C4-2B (cell line): ENCODE measurements around the gene HIRIP3.

Source experiments
- H3K27ac ChIP-seq: fragments of 450-650 bp; 2 replicates; pipeline ENCODE4 v1.5.1; 2017
- ZFX ChIP-seq: fragments of 450-650 bp; IDR thresholded peaks from 2 replicates; pipeline ENCODE4 v1.6.1; 2017
- TF ChIP-seq, protein P1 (sequence below): fragments of 450-650 bp; conservative IDR thresholded peaks from 2 replicates; pipeline ENCODE4 v1.5.1; 2017; ENCODE audit warnings: mild to moderate bottlenecking

Gene HIRIP3

GRCh38 chr16:29992344-29992967 is 3.0 kb downstream of the HIRIP3 start:
- TF ChIP-seq, protein P1, sequence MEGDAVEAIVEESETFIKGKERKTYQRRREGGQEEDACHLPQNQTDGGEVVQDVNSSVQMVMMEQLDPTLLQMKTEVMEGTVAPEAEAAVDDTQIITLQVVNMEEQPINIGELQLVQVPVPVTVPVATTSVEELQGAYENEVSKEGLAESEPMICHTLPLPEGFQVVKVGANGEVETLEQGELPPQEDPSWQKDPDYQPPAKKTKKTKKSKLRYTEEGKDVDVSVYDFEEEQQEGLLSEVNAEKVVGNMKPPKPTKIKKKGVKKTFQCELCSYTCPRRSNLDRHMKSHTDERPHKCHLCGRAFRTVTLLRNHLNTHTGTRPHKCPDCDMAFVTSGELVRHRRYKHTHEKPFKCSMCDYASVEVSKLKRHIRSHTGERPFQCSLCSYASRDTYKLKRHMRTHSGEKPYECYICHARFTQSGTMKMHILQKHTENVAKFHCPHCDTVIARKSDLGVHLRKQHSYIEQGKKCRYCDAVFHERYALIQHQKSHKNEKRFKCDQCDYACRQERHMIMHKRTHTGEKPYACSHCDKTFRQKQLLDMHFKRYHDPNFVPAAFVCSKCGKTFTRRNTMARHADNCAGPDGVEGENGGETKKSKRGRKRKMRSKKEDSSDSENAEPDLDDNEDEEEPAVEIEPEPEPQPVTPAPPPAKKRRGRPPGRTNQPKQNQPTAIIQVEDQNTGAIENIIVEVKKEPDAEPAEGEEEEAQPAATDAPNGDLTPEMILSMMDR: no peak
- no peak for TF ChIP-seq ZFX
- H3K27ac ChIP-seq: no peak overlapping the region

- no peak overlapping the region for H3K27ac ChIP-seq
- TF ChIP-seq, protein P1: no peak
- TF ChIP-seq ZFX: no peak
These were observed 3.9 kb downstream of the HIRIP3 start for GRCh38 chr16:29991571-29991904.

DNA sequence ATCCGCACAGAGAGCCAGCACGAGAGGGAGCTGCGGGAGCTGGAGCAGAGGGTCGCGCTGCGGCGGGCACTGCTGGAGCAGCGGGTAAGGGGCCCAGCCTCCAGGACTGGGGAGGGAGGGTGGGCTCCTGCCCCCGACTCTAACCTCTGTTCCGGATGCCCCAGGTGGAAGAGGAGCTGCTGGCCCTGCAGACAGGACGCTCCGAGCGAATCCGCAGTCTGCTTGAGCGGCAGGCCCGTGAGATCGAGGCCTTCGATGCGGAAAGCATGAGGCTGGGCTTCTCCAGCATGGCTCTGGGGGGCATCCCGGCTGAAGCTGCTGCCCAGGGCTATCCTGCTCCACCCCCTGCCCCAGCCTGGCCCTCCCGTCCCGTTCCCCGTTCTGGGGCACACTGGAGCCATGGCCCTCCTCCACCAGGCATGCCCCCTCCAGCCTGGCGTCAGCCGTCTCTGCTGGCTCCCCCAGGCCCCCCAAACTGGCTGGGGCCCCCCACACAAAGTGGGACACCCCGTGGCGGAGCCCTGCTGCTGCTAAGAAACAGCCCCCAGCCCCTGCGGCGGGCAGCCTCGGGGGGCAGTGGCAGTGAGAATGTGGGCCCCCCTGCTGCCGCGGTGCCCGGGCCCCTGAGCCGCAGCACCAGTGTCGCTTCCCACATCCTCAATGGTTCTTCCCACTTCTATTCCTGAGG is 4.4 kb downstream of the HIRIP3 start:
- no peak for TF ChIP-seq ZFX
- TF ChIP-seq, protein P1: no peak
- no peak overlapping the region for H3K27ac ChIP-seq

DNA sequence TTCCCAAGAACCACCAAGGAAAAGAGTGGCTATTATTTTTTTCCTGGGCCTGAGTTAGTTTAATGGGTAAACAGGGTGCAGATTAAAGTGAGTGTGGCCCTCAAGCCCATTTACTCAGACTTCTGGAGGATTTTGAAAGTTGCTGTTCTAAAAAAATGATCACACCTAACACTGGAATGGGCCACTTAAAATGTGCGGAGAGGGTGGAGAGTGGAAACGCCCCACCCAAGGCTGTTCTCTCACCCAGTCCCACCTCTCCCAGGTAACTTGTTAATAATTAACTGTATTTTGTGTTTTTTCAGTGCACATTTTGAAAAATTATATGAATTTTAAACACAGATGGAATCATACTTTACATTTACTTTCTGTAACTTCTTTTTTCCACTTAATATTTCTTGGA is 5.4 kb downstream of the HIRIP3 start:
- no peak overlapping the region for H3K27ac ChIP-seq
- TF ChIP-seq, protein P1: no peak
- no peak for TF ChIP-seq ZFX

DNA sequence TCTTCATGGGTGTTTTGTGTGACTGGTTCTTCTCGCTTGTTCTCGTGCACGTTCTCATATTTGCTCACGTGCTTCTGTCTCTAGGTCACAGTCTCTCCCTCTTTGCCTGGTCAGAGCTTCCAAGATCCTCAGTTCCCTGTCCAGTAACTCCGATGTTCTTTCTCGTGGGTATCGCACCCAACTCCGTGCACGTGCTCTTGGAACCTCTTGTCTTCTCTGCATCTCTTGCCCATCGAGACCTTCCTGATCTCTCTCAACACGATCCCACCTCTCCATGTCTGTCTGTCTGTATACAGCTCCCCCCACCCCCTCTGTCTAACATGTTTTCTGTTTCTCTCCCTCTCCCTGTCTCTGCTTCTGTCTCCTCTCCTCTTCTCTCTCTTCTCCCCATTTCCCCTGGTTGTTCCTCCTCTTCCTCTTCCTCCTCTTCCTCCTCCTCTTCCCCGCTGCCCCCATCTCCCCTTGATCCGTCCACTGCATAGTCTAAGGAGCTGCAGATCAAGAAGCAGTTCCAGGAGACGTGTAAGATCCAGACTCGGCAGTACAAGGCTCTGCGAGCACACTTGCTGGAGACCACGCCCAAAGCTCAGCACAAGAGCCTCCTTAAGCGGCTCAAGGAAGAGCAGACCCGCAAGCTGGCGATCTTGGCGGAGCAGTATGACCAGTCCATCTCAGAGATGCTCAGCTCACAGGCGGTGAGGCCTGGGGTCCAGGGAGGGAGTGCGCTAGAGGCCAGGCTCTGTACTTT is 6.1 kb downstream of the HIRIP3 start:
- no peak for TF ChIP-seq ZFX
- TF ChIP-seq, protein P1: no peak
- H3K27ac ChIP-seq: no peak overlapping the region

DNA sequence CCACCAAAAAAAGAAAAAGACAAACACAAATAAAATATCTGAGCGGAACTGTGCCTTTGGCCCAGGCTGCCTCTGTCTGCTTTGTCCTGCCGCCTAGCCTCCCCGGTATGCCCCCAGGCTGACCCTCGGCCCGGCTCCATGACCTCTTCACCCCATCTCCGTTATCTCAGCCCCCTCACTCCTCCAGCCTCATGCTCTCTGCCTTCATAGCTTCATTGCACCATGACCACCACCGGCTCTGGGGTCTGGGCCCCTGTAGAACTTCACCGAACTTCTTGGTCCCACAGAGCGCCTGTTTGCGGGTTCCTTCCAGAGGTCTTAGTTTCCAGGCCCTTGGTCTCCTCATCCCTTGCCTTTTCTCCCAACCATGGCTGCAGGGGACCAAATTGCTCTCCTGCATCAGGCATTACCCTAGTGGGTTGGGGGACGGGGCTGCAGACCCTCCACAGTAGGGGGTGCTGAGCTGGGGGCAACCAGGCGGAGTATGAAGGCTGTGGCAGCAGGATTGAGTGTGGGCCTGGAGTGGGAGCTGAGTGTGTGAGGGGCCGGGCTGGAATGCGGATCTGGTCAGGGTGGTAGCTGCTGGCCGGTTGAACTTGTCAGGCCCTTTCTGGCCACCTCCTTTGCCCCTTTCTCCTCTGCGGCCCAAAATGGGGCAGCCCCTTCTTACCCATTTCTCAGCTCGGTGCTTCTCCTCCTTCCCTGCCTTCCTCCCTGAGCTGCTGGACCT is 6.9 kb downstream of the HIRIP3 start:
- no peak for TF ChIP-seq ZFX

DNA sequence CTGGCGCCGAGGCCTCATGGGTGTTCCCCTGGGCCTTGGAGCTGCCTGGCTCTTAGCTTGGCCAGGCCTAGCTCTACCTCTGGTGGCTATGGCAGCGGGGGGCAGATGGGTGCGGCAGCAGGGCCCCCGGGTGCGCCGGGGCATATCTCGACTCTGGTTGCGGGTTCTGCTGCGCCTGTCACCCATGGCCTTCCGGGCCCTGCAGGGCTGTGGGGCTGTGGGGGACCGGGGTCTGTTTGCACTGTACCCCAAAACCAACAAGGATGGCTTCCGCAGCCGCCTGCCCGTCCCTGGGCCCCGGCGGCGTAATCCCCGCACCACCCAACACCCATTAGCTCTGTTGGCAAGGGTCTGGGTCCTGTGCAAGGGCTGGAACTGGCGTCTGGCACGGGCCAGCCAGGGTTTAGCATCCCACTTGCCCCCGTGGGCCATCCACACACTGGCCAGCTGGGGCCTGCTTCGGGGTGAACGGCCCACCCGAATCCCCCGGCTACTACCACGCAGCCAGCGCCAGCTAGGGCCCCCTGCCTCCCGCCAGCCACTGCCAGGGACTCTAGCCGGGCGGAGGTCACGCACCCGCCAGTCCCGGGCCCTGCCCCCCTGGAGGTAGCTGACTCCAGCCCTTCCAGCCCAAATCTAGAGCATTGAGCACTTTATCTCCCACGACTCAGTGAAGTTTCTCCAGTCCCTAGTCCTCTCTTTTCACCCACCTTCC is 7.9 kb downstream of the HIRIP3 start:
- H3K27ac ChIP-seq: no peak overlapping the region
- no peak for TF ChIP-seq ZFX
- TF ChIP-seq, protein P1: no peak

More for the DNA sequence above, 6.9 kb downstream of the HIRIP3 start:
- H3K27ac ChIP-seq: no peak overlapping the region
